ENCODE data around the gene TRPM6. TPM values are rescaled to one million over a fixed set of nuclear protein-coding genes. Genes with fewer than 3 reads are reported as not detected.

Gene TRPM6
- total RNA-seq, 1 donor from 2014 or later: 0.27 TPM

DNA sequence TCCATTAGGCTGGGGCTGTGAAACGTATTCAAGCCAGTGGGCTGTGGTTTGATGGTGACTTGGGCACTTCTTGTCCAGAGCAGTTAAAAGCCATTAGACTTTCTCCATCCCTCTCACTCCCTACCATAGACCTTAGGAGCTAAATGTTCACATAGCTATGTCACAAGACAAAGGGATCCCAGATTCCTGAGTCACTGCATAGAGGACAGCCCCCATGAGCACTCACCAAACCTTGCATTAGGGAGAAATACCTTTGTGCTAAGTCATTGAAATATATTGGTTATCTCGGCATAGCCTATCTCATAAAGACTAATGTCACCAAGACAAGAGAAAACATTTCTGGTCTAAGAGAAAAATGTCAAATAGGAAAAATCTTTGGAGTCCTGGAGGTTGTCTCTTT, 104.3 kb downstream of the TRPM6 start:
- intact Hi-C loops (cut with DNase I): no loop called here
- ATAC-seq (ENCODE audit: poor library complexity): no peak
- DNase-seq: no peak

DNA sequence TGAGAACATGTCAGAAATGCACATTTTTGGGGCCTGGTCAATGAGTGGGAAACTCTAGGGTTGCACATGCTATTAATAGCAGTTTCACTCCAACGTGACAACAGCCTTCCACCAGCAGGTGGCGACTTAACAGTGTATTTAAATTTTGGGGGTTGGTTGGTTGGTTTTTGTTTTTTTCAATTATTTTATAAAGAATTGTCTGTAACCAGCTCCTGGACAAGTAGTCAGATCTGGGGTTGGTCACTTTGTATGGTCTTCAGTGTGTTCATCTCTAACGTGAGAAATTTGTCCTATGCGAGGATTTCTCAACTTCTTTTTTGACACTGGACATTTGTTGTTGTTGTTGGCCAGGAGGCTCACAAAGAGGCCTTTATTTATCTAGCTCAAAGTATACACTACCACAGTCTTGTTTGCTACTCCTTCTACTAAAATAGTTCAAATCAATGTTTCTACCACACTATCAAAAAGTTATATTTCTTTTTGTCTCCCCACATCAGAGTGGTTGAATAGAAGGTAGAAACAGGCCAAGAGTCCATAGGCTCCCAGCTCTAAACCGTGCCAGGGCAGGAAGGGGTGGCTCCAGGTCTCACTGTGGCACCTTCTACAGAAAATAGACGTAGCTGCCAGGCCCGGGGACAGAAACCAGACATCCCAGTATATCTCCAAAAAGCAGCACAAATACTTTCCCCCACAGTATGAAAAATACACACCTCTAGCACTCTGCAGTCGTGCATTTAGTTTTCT, 110.4 kb downstream of the TRPM6 start:
- DNase-seq (peak; percentile 70), ATAC-seq (ENCODE audit: poor library complexity) (peak; percentile 71)
- intact Hi-C loops (cut with DNase I): no loop called here

DNA sequence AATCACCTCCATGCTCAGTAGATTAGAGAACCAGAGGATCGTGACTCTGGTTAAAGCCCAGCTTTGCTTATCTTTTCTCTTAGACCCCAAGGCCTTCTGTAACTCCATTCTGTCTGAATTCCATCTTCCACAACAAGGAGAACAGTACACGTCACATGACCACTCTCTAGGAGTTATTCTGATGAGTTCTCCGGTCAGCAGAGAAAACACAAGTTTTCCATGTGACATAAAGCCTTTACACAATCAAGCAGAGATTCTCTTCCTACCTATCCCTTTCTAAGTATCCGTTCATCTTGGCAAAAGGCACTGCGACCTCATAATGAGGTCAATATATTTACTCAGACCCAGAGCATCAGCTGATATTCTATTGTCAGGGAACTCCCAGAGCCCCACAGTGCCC, 112.3 kb downstream of the TRPM6 start:
- intact Hi-C loops (cut with DNase I): loop anchor here (2.0 kb wide), 1 partner anchor 225 kb away; no protein-coding TSS in a partner anchor
- ATAC-seq (ENCODE audit: poor library complexity) (no peak), DNase-seq (no peak)

DNA sequence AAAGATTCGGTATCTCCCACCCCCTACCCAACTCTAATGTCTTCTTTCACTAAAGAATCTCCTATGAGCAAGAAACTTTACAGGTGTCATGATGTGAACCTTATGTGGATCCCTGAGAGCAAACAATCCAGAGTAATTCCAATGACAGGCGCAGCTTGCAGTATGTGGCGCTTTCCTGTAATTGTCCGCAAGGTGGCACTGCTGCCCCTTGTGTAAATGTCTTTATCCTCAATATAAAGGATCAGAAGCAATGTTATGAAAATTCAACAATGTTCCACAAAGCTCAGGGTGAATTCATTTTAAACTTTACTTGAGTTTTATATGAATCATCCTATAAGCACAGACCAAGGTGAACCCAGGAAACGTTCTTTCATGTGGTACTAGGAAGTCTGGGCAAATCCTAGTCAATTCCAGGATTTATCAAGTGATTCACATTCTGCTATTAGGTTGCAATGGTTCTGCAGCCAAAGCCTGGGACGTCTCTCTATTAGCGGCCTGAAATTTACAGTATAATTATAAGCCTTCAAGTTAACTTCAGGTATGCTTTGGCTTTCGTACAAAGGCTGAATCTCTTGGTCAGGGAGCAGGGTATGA, 113.7 kb downstream of the TRPM6 start:
- DNase-seq (peak; percentile 80), ATAC-seq (ENCODE audit: poor library complexity) (peak; percentile 90)
- intact Hi-C loops (cut with DNase I): loop anchor here (2.0 to 5.0 kb wide), 2 partner anchors 227 to 303 kb away; no protein-coding TSS in a partner anchor

DNA sequence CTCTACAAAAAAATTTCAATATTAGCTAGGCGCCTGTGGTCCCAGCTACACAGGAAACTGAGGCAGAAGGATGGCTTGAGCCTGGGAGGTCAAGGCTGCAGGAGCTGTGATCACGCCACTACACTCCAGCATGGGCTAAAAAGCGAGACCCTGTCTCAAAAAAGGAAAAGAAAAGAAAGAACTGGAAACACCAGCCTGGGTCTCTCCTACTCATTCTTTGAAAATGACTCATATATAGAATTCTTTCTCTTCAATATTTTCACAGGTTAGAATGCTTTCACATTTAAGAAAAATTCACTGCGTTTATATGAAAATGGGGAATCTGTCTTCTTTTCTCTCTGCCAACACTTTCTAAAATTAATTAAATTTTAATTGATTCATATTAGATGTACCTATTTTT, 115.6 kb downstream of the TRPM6 start:
- intact Hi-C loops (cut with DNase I): loop anchor here (5.0 kb wide), 1 partner anchor 305 kb away; no protein-coding TSS in a partner anchor
- ATAC-seq (ENCODE audit: poor library complexity) (no peak), DNase-seq (no peak)

DNA sequence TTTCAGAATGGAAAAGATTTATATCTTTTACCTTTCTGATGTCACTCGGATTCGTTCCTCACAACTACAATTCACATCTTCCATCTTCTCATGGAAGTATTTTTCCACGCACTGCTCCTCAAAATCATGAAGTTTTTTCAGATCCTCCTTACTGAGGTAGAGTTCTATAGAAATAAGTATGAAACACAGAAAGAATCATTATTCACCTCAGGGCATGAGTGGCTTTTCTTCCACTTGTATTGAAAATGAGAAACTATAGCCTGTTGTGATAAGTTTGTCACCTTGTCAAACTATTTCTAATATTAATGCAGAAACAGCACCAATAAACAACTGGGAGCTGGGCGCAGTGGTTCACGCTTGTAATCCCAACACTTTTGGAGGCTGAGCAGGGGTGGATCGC, 116.0 kb downstream of the TRPM6 start:
- ATAC-seq (ENCODE audit: poor library complexity) (no peak), DNase-seq (no peak)
- intact Hi-C loops (cut with DNase I): loop anchor here (5.0 kb wide), 1 partner anchor 306 kb away; no protein-coding TSS in a partner anchor

DNA sequence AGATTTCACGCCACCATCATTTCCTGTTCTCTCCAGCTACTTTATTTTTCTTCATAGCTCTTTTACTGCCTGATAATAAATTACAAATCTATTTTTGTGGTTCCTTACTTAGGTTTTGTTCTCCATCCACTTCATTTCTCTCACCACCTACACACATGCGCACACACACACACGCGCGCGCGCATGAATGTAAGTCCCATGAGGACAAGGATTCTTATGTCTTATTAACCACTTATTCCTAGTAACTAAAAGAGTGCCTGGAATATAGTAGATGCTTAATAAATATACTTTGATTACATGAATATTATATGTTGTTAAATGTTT, 116.5 kb downstream of the TRPM6 start:
- intact Hi-C loops (cut with DNase I): loop anchor here (5.0 kb wide), 1 partner anchor 306 kb away; no protein-coding TSS in a partner anchor
- ATAC-seq (ENCODE audit: poor library complexity): no peak
- no peak for DNase-seq

DNA sequence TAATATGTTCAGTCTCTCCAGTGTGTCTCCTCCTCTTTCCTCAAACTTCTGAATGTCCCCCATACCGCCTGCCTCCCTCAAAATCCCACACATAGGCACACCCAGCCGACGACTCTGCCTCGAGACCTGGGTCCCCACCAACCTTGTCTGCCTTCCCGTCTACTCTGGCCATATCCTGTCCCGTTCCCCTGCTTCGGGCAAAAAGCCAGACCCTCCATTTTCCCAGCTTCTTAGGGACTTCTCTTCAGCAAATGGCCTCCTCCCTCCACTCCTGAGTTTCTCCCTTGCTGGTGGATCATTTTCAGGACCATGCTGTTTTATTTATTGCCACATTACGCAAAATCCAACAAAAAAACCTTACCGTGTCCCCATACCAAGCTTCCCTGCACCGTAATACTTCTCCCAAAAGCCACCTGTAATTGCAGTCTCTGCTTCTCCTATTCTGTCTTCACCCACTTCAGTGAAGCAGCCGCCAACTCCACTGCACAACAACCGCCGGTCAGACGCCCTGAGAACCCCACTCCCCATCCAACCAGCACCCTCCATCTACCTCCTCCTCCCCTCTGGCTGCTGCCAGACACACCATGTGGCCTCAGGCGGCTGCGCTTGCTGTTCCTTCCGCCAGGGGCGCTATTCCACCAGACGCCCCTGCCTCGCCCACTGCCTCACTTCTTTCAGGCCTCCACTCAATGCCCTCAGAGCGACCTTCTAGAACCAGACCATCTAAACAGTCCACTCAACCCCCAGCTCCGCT, 117.0 kb downstream of the TRPM6 start:
- DNase-seq (peak; percentile 45), ATAC-seq (ENCODE audit: poor library complexity) (no peak)
- intact Hi-C loops (cut with DNase I): loop anchor here (5.0 kb wide), 1 partner anchor 307 kb away; no protein-coding TSS in a partner anchor

DNA sequence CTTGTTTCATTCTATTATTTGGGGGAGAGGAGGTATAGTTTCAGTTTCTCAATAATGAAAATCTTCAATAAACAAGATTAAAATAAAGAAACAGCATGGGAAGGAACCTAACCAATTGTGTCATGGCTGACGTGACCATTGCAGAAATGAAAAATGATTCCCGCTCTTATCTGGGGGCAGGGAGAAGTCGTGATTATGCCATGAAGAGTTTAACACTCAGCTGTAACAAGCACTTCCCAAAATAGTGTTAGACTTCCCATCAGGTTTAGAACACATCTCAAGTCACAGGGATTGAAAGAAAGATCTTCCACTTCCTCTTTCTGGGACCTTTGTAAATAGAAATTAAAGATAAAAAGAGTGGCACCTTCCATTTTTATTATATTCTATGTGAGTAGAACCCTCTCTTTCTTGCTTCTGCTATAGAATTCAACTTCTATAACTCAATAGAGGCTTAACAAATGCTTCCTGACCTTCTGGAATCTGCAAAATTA, 122.2 kb downstream of the TRPM6 start:
- intact Hi-C loops (cut with DNase I): no loop called here
- no peak for DNase-seq
- ATAC-seq (ENCODE audit: poor library complexity): no peak

DNA sequence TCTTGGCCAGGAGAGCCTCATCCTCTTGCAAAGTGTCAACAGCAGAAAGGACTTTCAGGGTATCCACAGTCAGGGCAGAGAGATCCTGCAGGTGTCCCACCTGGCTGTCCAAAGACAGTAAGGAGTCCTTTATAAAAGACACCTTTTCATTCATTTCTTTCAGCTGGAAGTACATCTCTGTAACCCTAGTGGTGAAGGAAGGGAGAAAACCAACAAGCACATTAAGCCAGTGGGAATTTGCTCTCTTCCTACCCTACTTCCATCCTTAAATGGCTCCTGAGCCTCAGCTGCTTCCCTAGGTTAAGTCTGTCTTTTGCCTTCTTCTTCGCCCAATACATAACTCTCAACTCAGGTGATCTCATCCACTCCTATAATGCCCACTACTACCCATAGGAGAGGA, 124.8 kb downstream of the TRPM6 start:
- intact Hi-C loops (cut with DNase I): no loop called here
- ATAC-seq (ENCODE audit: poor library complexity) (no peak), DNase-seq (no peak)

DNA sequence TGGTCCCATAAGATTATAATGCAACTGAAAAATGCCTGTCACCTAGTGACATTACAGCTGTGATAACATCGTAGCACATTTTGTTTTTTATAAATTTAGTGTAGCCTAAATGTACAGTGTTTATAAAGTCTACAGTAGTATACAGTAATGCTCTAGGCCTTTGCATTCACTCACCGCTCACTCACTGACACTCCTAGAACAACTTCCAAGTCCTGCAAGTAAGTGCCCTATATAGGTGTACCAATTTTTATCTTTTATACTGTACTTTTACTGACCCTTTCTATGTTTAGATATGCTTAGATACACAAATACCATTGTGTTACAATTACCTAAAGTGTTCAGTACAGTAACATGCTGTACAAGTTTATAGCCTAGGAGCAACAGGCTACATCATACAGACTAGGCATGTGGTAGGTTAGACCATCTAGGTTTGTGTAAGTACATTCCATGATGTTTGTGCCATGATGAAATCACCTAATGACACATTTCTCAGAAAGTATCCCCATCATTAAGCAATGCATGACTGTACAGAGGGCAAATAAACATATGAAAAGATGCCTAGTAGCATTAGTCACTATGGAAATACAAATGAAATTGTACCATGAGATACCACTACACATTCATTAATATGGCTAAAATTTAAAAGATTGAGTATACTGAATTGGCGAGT, 127.6 kb downstream of the TRPM6 start:
- intact Hi-C loops (cut with DNase I): no loop called here
- ATAC-seq (ENCODE audit: poor library complexity): no peak

DNA sequence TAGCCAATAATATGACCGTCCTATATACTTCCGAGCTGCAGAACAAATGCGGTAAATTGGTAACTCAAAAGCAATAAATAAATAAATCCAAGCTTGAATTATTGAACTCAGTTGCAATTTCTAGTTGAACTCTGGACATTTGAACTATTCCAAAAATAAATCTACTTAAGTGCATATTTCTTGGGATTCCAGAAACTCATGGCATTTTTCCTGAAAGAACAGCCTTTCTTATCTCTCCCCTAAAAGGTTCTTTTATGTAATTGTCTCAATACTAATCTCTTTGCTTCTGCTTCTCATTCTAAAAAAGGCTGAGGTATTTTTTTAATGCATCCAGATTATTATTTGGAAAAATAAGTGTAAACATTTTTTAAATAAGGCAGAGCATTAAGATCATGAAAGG, 131.7 kb downstream of the TRPM6 start:
- DNase-seq (no peak), ATAC-seq (ENCODE audit: poor library complexity) (no peak)
- intact Hi-C loops (cut with DNase I): no loop called here

More for the DNA sequence above, 127.6 kb downstream of the TRPM6 start:
- DNase-seq: no peak

DNA sequence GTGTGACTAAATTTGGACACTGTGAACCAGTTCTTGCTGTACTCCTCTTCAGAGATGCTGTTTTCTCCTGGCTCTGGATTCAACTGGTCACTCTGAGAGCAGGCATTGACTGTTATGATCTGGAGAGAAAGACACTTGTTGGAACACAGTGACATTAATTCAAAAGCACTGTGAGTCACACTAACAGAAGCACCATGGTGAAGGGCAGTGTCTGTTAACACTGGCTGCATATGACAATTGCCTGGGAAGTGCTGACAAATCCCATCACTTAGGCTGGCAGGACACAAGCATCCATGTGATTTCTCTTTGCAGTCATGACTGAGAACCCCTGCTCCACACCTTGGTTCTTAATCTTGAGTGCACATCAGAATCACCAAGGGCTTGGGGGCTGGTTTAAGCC, 132.4 kb downstream of the TRPM6 start:
- ATAC-seq (ENCODE audit: poor library complexity): no peak
- intact Hi-C loops (cut with DNase I): no loop called here
- no peak for DNase-seq

DNA sequence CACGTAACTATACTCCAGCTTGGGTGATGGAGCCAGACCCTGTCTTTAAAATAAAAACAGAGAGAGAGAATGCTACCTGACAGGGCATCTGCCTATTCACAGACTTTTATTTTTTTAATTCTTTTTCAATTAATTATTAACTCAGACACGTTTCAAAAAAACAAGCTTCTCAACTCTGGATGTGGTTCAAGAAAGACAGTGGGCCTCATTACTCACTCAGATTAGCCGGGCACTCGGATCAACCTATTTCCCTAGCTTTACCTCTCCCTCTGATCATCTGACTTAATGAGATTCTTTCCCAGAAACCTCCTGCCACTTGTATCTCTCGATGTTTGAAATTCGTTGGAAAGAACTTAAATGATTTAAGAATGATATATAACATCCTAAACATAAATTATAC, 134.1 kb downstream of the TRPM6 start:
- DNase-seq: no peak
- intact Hi-C loops (cut with DNase I): no loop called here
- no peak for ATAC-seq (ENCODE audit: poor library complexity)

DNA sequence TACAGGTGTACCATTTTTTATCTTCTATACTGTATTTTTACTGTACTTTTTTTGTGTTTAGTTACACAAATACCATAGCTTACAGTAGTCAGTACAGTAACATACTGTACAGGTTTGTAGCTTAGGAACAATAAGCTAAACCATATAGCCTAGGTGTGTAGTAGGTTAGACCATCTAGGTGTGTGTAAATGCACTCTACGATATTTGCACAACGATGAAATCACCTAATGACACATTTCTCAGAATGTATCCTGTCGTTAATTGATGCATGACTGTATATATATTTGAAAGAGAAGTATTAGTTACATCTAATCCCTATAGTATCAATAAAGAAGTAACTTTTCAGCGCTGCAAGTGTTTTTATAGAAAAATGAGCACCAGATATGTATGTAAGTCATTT, 138.8 kb downstream of the TRPM6 start:
- intact Hi-C loops (cut with DNase I): no loop called here
- no peak for DNase-seq
- ATAC-seq (ENCODE audit: poor library complexity): no peak

DNA sequence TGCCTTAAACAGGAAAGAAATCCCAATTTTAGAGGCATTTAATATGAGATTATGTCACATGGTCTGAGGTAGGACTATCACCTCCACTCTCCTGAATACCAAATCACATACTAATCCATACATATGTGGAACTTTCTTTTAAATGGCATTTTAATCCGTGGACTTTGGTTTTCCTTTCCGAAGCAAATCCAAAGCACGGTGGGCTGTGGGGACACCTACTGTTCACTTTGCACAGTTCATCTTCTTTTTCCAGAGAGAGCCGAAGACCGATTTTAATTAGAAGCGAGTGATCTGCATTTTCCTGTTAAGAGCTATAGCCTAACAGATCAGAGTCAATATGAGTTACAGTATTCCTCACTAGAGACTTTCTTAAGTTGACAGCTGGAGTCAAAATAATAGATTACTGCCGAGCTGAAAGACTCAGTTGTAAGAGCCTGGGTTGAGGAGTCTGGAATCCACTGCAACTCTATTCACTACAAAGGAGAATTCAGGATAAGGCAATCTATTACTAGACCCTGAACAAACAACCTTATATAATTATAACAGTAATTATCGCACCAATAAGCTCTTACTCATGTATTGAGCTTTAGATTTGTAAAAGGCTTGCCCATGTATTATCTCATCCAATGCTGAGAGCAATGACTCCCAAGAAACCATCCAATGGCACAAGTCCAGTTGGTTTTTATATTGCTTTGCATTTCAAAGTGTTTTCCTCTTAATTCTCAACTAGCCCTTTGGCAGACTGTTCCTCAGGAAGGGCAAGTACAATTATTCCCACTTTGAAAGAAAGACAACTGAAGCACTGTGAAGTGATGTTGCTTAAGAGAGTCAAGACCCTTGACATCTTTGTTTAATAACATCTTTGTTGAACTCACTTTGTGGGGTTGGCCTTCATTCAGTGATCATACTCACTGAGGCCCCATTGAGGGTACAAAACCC, 144.7 kb downstream of the TRPM6 start:
- peak; percentile 43 for ATAC-seq (ENCODE audit: poor library complexity)

DNA sequence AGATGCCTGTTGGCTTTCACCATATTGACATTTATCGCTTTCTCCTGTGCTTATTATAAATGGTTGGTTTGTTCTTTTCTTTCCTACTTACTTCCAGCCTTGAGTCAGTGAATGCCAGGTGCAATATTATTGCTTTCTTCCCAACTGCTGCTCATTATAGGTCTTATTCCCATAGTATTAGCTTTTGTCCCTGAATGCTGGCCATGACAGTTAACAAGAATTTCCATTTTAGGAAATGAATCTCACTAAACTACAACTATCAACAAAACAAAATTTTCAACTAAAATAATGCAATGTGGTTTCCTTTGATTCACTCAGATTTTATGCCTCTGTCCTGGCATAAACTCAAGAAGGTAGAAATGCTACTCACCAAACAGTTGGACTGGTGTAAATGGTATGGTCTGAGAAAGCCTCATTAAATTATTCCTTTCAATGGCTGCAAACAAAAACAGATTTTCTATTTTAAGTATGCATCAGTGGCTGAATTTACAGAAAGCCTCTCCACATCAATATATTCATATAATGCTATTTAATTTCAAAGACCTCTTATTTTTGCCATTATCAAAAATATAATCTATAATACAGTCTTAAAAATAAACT, 145.4 kb downstream of the TRPM6 start:
- ATAC-seq (ENCODE audit: poor library complexity) (no peak), DNase-seq (no peak)
- intact Hi-C loops (cut with DNase I): no loop called here

More for the DNA sequence above, 144.7 kb downstream of the TRPM6 start:
- intact Hi-C loops (cut with DNase I): no loop called here
- DNase-seq: no peak

DNA sequence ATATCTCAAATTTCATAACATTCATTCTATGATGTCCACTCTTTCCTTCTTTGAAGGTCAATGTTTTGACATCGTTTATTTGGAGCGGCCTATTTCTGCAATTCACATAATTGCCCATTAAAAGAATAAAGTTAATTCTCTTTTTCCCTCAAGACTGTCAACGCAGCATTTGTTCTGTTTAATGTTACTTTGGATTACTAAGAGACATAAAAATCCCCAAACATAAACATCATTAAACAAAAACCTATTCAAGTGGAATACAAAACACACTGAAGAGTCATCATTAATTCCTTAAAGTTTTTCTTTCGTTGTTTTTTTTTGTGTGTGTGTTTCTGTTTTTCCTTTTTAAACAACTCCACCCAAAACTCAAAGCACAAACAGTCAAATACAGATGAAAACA, 151.1 kb downstream of the TRPM6 start:
- DNase-seq (no peak), ATAC-seq (ENCODE audit: poor library complexity) (no peak)
- intact Hi-C loops (cut with DNase I): no loop called here

Measured in Right ventricle myocardium superior (tissue), 1 donor.